H9 (cell line): Measurements from ENCODE around the gene B4GALNT4. TPM values are rescaled to one million over a fixed set of nuclear protein-coding genes. Genes with fewer than 3 reads are reported as not detected.

Source experiments
- DNase-seq: peaks from one replicate; pipeline ENCODE4 v3.0.0-alpha.2; 2017
- H2AFZ ChIP-seq: one replicate; pipeline ENCODE4 v1.6.1; 2013; ENCODE audit warnings: mild to moderate bottlenecking, low read length, control low read depth, moderate library complexity
- H2AK5ac ChIP-seq: 2 replicates; pipeline ENCODE4 v1.6.1; 2013; ENCODE audit warnings: low read length, control low read depth, mixed read lengths; ENCODE audit not compliant: insufficient read length
- H2BK120ac ChIP-seq: one replicate; pipeline ENCODE4 v1.6.1; 2013; ENCODE audit warnings: low read depth, mild to moderate bottlenecking, low read length, control low read depth, inconsistent platforms; ENCODE audit not compliant: poor library complexity, severe bottlenecking
- H2BK12ac ChIP-seq: 2 replicates; pipeline ENCODE4 v1.6.1; 2013; ENCODE audit warnings: low read length, control low read depth, mixed read lengths, low read depth; ENCODE audit not compliant: insufficient read length
- H2BK15ac ChIP-seq: 2 replicates; pipeline ENCODE4 v1.6.1; 2013; ENCODE audit warnings: low read depth, low read length, control low read depth
- H2BK20ac ChIP-seq: one replicate; pipeline ENCODE4 v1.6.1; 2013; ENCODE audit warnings: low read depth, mild to moderate bottlenecking, low read length, control low read depth, inconsistent platforms; ENCODE audit not compliant: poor library complexity, severe bottlenecking
- H2BK5ac ChIP-seq: 2 replicates; pipeline ENCODE4 v1.6.1; 2013; ENCODE audit warnings: low read length, control low read depth, mixed read lengths; ENCODE audit not compliant: insufficient read length
- H3K14ac ChIP-seq: 2 replicates; pipeline ENCODE4 v1.6.1; 2013; ENCODE audit warnings: low read length, control low read depth; ENCODE audit not compliant: insufficient read depth
- H3K18ac ChIP-seq: 2 replicates; pipeline ENCODE4 v1.6.1; 2013; ENCODE audit warnings: low read depth, mild to moderate bottlenecking, mixed read lengths, low read length, control low read depth; ENCODE audit not compliant: insufficient read length
- H3K23ac ChIP-seq: 2 replicates; pipeline ENCODE4 v1.6.1; 2013; ENCODE audit warnings: low read length, control low read depth, mixed read lengths, low read depth; ENCODE audit not compliant: insufficient read length
- H3K23me2 ChIP-seq: 2 replicates; pipeline ENCODE4 v1.6.1; 2013; ENCODE audit warnings: low read depth, mild to moderate bottlenecking, mixed read lengths, low read length, control low read depth; ENCODE audit not compliant: insufficient read length, poor library complexity, severe bottlenecking
- H3K27ac ChIP-seq: 2 replicates; pipeline ENCODE4 v1.5.1; 2013; ENCODE audit warnings: low read length, control low read depth, mixed read lengths, low read depth; ENCODE audit not compliant: insufficient read length
- H3K27me3 ChIP-seq: 2 replicates; pipeline ENCODE4 v1.6.1; 2013; ENCODE audit warnings: low read length, control low read depth, inconsistent platforms; ENCODE audit not compliant: insufficient read depth
- H3K4ac ChIP-seq: 2 replicates; pipeline ENCODE4 v1.6.1; 2013; ENCODE audit warnings: low read depth, mild to moderate bottlenecking, control low read depth, inconsistent platforms, low read length, moderate library complexity
- H3K4me1 ChIP-seq: 2 replicates; pipeline ENCODE4 v1.6.1; 2013; ENCODE audit warnings: low read length, control low read depth, inconsistent platforms; ENCODE audit not compliant: insufficient read depth
- H3K4me2 ChIP-seq: 2 replicates; pipeline ENCODE4 v1.6.1; 2013; ENCODE audit warnings: low read length, control low read depth, mixed read lengths; ENCODE audit not compliant: insufficient read length, insufficient read depth
- H3K56ac ChIP-seq: 2 replicates; pipeline ENCODE4 v1.6.1; 2013; ENCODE audit warnings: low read depth, mild to moderate bottlenecking, mixed read lengths, low read length, control low read depth; ENCODE audit not compliant: insufficient read length
- H3K79me1 ChIP-seq: 2 replicates; pipeline ENCODE4 v1.6.1; 2013; ENCODE audit warnings: low read depth, mild to moderate bottlenecking, moderate library complexity, low read length, control low read depth, inconsistent platforms; ENCODE audit not compliant: insufficient read depth, poor library complexity, severe bottlenecking
- H3K79me2 ChIP-seq: 2 replicates; pipeline ENCODE4 v1.6.1; 2013; ENCODE audit warnings: low read length, control low read depth, inconsistent platforms; ENCODE audit not compliant: insufficient read depth
- H3K9ac ChIP-seq: 2 replicates; pipeline ENCODE4 v1.6.1; 2013; ENCODE audit warnings: low read length, control low read depth, mixed read lengths; ENCODE audit not compliant: insufficient read length; ENCODE audit errors: extremely low read depth
- H3K9me3 ChIP-seq: one replicate; pipeline ENCODE4 v1.6.1; 2013; ENCODE audit warnings: low read depth, low read length, inconsistent platforms; ENCODE audit not compliant: control insufficient read depth
- H3T11ph ChIP-seq: one replicate; pipeline ENCODE4 v1.6.1; 2013; ENCODE audit warnings: mild to moderate bottlenecking, low read length, control low read depth, inconsistent platforms
- H4K20me1 ChIP-seq: one replicate; pipeline ENCODE4 v1.6.1; 2013; ENCODE audit not compliant: control insufficient read depth, insufficient read length, insufficient read depth
- H4K5ac ChIP-seq: 2 replicates; pipeline ENCODE4 v1.6.1; 2013; ENCODE audit warnings: low read depth, mild to moderate bottlenecking, mixed read lengths, low read length, control low read depth; ENCODE audit not compliant: insufficient read length
- H4K8ac ChIP-seq: replicated peaks from 2 replicates; pipeline ENCODE4 v1.6.1; 2013; ENCODE audit warnings: low read length, control low read depth, mixed read lengths, low read depth; ENCODE audit not compliant: insufficient read length
- H4K91ac ChIP-seq: 2 replicates; pipeline ENCODE4 v1.6.1; 2013; ENCODE audit warnings: low read depth, mild to moderate bottlenecking, moderate library complexity, mixed read lengths, low read length, control low read depth; ENCODE audit not compliant: insufficient read length
- H3K27ac Mint-ChIP-seq, 3 experiments: 2 replicates in 2 of 3; 3 replicates in 1 of 3; pipeline ENCODE4 v1.8.0; 2020 to 2021; ENCODE audit warnings: mixed read lengths in 3 of 3, mild to moderate bottlenecking in 1 of 3, moderate library complexity in 1 of 3
- H3K27me3 Mint-ChIP-seq: 2 replicates; pipeline ENCODE4 v1.8.0; 2021; ENCODE audit warnings: low read depth, mild to moderate bottlenecking, moderate library complexity, mixed read lengths
- H3K36me3 Mint-ChIP-seq, 3 experiments: 2 replicates in 2 of 3; 3 replicates in 1 of 3; pipeline ENCODE4 v1.8.0; 2020 to 2021; ENCODE audit warnings: low read depth in 3 of 3, mixed read lengths in 3 of 3; ENCODE audit not compliant: insufficient read depth in 1 of 3
- H3K4me1 Mint-ChIP-seq, 2 experiments: 2 replicates each; pipeline ENCODE4 v1.8.0; 2020; ENCODE audit warnings: mixed read lengths in 2 of 2
- H3K4me3 Mint-ChIP-seq, 2 experiments: 2 replicates in 1 of 2; 3 replicates in 1 of 2; pipeline ENCODE4 v1.8.0; 2020 to 2021; ENCODE audit warnings: mild to moderate bottlenecking in 2 of 2, mixed read lengths in 2 of 2, moderate library complexity in 1 of 2
- H3K9me3 Mint-ChIP-seq, 2 experiments: 2 replicates in 1 of 2; 3 replicates in 1 of 2; pipeline ENCODE4 v1.8.0; 2020; ENCODE audit warnings: mild to moderate bottlenecking in 2 of 2, mixed read lengths in 2 of 2, moderate library complexity in 1 of 2
- CTCF ChIP-seq: fragments of 200-600 bp; sonication (generic); conservative IDR thresholded peaks from 3 replicates; pipeline ENCODE4 v1.8.0; 2021; ENCODE audit warnings: antibody characterized with exemption, mild to moderate bottlenecking
- WGBS: extraction: QIAGEN DNeasy Blood & Tissue Kit; methylation state at CpG from one replicate; pipeline ENCODE4 v1.1.7; 2013; ENCODE audit warnings: missing lambda C conversion rate, low lambda C conversion rate, mixed read lengths; ENCODE audit not compliant: insufficient read length; ENCODE audit errors: extremely low coverage; 5-methylcytosine and 5-hydroxymethylcytosine counted together
- total RNA-seq: library from RNA; stranded (reverse); gene quantifications from 2 replicates; pipeline ENCODE4 v1.2.1, GENCODE V29; 2021

B4GALNT4 gene
- total RNA-seq, 1 experiment from 2014 or later, result 105 TPM

GRCh38 chr11:373716-374551 is 4.6 kb downstream of the B4GALNT4 start:
- no peaks in the 10 kb centered on the region for H3K27me3 Mint-ChIP-seq
- H4K91ac ChIP-seq, result no peak overlapping the region
- H2AFZ ChIP-seq, result no peak overlapping the region
- no peaks in the 10 kb centered on the region for H4K20me1 ChIP-seq
- H3K4ac ChIP-seq, result no peak overlapping the region
- H2BK20ac ChIP-seq, result no peak overlapping the region
- peaks cover 9% of the 10 kb centered on the region for H3K79me1 ChIP-seq
- H3K23me2 ChIP-seq, result no peaks in the 10 kb centered on the region
- peaks cover 8 to 10% of the 10 kb centered on the region in 2 experiments; a peak in 3 of 4 replicates for H3K4me1 Mint-ChIP-seq
- no peak overlapping the region for H4K5ac ChIP-seq
- H3K9ac ChIP-seq, result no peak overlapping the region
- DNase-seq, result no peak
- no peak overlapping the region for H3T11ph ChIP-seq
- no peak overlapping the region for H3K23ac ChIP-seq
- H4K8ac ChIP-seq, result no peak overlapping the region
- no peak for TF ChIP-seq CTCF
- no peak overlapping the region for H3K18ac ChIP-seq
- no peak overlapping the region for H2BK120ac ChIP-seq
- H3K4me3 Mint-ChIP-seq, result no peak overlapping the region
- peak overlapping the region; percentile 57 to 67 (median 66); a peak in 3 of 7 replicates for H3K27ac Mint-ChIP-seq
- no peak overlapping the region for H2BK5ac ChIP-seq
- no peak overlapping the region for H3K27ac ChIP-seq
- no peak overlapping the region for H2AK5ac ChIP-seq
- no CpG with 5 or more reads among the region's 23 CpGs for WGBS
- H3K36me3 Mint-ChIP-seq, result peaks cover 40 to 52% (median 47%) of the 10 kb centered on the region in 3 experiments
- H3K27me3 ChIP-seq, result no peaks in the 10 kb centered on the region
- no peak overlapping the region for H3K4me2 ChIP-seq
- H3K14ac ChIP-seq, result no peak overlapping the region
- H3K56ac ChIP-seq, result no peak overlapping the region
- H3K9me3 Mint-ChIP-seq, result no peaks in the 10 kb centered on the region; a peak in 2 of 5 replicates
- no peak overlapping the region for H2BK15ac ChIP-seq
- no peaks in the 10 kb centered on the region for H3K4me1 ChIP-seq
- no peak overlapping the region for H2BK12ac ChIP-seq
- no peaks in the 10 kb centered on the region for H3K9me3 ChIP-seq
- no peaks in the 10 kb centered on the region for H3K79me2 ChIP-seq
